Upper lobe of right lung (tissue), 1 donor: ENCODE measurements around the gene SPIB. TPM values are rescaled to one million over a fixed set of nuclear protein-coding genes. Genes with fewer than 3 reads are reported as not detected.

ENCODE experiments used
- ATAC-seq: fragments of 200-7000 bp; cut with Tn5 transposase; one replicate; pipeline ENCODE4 v1.9.1; 2020; ENCODE audit warnings: mild to moderate bottlenecking, moderate library complexity
- DNase-seq: peaks from one replicate; pipeline ENCODE4 v3.0.0-alpha.2; 2020
- H3K27ac ChIP-seq: fragments of 200-600 bp; one replicate; pipeline ENCODE4 v1.8.0; 2022
- H3K27me3 ChIP-seq: fragments of 200-600 bp; one replicate; pipeline ENCODE4 v1.8.0; 2022; ENCODE audit warnings: mild to moderate bottlenecking
- H3K36me3 ChIP-seq: fragments of 200-600 bp; one replicate; pipeline ENCODE4 v1.8.0; 2022
- H3K4me1 ChIP-seq: fragments of 200-600 bp; one replicate; pipeline ENCODE4 v1.8.0; 2022
- H3K4me3 ChIP-seq: fragments of 200-600 bp; one replicate; pipeline ENCODE4 v1.8.0; 2022; ENCODE audit warnings: mild to moderate bottlenecking
- H3K9me3 ChIP-seq: fragments of 200-600 bp; one replicate; pipeline ENCODE4 v1.8.0; 2022
- CTCF ChIP-seq: fragments of 200-600 bp; IDR thresholded peaks from one replicate; pipeline ENCODE4 v1.8.0; 2022; ENCODE audit warnings: antibody characterized with exemption
- intact Hi-C: fragments of 100-400 bp; cut with DNase I; formaldehyde crosslinking; loops from one replicate; pipeline ENCODE4 v1.11.0; 2022
- total RNA-seq: library from RNA; stranded (reverse); fragmentation: NEBNext Ultra II Directional; extraction: Animal tissue kit (Norgen Biotek cat#: 25700); gene quantifications from one replicate; pipeline ENCODE4 v1.2.1, GENCODE V29; 2021
- donor health status: DM: no; HTN: yes; CAD: no; lungs with severe emphysema.

Gene SPIB
- total RNA-seq, 1 donor from 2014 or later = 0.52 TPM

GRCh38 chr19:50406829-50407228, 11.9 kb upstream of the SPIB start:
- Histone ChIP-seq H3K4me3 (no peak overlapping the region), H3K27me3 (no peaks in the 10 kb centered on the region), H3K9me3 (no peaks in the 10 kb centered on the region), H3K4me1 (no peaks in the 10 kb centered on the region), H3K27ac (no peak overlapping the region), H3K36me3 (peaks cover 22% of the 10 kb centered on the region)
- intact Hi-C loops = no loop called here
- TF ChIP-seq CTCF = no peak
- ATAC-seq = no peak
- DNase-seq = no peak

- no peak overlapping the region for H3K4me3 ChIP-seq
- TF ChIP-seq CTCF = no peak
- H3K4me1 ChIP-seq = no peaks in the 10 kb centered on the region
- H3K9me3 ChIP-seq = no peaks in the 10 kb centered on the region
- H3K36me3 ChIP-seq = peaks cover 11% of the 10 kb centered on the region
- no peaks in the 10 kb centered on the region for H3K27me3 ChIP-seq
- DNase-seq (no peak), ATAC-seq (no peak)
- intact Hi-C loops = no loop called here
- H3K27ac ChIP-seq = no peak overlapping the region
These were observed 9.4 kb upstream of the SPIB start for GRCh38 chr19:50409347-50409746.

GRCh38 chr19:50410109-50410508, 8.6 kb upstream of the SPIB start:
- Histone ChIP-seq H3K36me3 (peaks cover 11% of the 10 kb centered on the region), H3K9me3 (no peaks in the 10 kb centered on the region), H3K4me3 (no peak overlapping the region), H3K4me1 (no peaks in the 10 kb centered on the region), H3K27me3 (no peaks in the 10 kb centered on the region), H3K27ac (no peak overlapping the region)
- ATAC-seq (no peak), DNase-seq (no peak)
- intact Hi-C loops = no loop called here
- TF ChIP-seq CTCF = no peak

- H3K4me3 ChIP-seq = no peak overlapping the region
- no peak for ATAC-seq
- H3K4me1 ChIP-seq = no peaks in the 10 kb centered on the region
- no peak for DNase-seq
- no peak for TF ChIP-seq CTCF
- H3K9me3 ChIP-seq = no peaks in the 10 kb centered on the region
- H3K27ac ChIP-seq = no peak overlapping the region
- H3K36me3 ChIP-seq = peaks cover 11% of the 10 kb centered on the region
- H3K27me3 ChIP-seq = no peaks in the 10 kb centered on the region
- intact Hi-C loops = no loop called here
These were observed 6.3 kb upstream of the SPIB start for GRCh38 chr19:50412419-50412818.

GRCh38 chr19:50413096-50413495, 5.6 kb upstream of the SPIB start:
- intact Hi-C loops = no loop called here
- DNase-seq (no peak), ATAC-seq (no peak)
- H3K27ac ChIP-seq = no peak overlapping the region
- peaks cover 6% of the 10 kb centered on the region for H3K27me3 ChIP-seq
- TF ChIP-seq CTCF = no peak
- H3K4me3 ChIP-seq = no peak overlapping the region
- no peaks in the 10 kb centered on the region for H3K9me3 ChIP-seq
- H3K4me1 ChIP-seq = no peaks in the 10 kb centered on the region
- H3K36me3 ChIP-seq = peaks cover 11% of the 10 kb centered on the region

GRCh38 chr19:50413531-50413930, 5.2 kb upstream of the SPIB start:
- no peaks in the 10 kb centered on the region for H3K9me3 ChIP-seq
- TF ChIP-seq CTCF = no peak
- intact Hi-C loops = no loop called here
- DNase-seq = no peak
- peaks cover 7% of the 10 kb centered on the region for H3K27me3 ChIP-seq
- no peaks in the 10 kb centered on the region for H3K4me1 ChIP-seq
- no peak overlapping the region for H3K4me3 ChIP-seq
- H3K36me3 ChIP-seq = peaks cover 11% of the 10 kb centered on the region
- no peak overlapping the region for H3K27ac ChIP-seq
- no peak for ATAC-seq
